EL (cell line): ENCODE data around the gene FRMD4B.

Source experiments
- DNase-seq: peaks from one replicate; pipeline ENCODE4 v3.0.0-alpha.2; 2016

The FRMD4B gene

DNA sequence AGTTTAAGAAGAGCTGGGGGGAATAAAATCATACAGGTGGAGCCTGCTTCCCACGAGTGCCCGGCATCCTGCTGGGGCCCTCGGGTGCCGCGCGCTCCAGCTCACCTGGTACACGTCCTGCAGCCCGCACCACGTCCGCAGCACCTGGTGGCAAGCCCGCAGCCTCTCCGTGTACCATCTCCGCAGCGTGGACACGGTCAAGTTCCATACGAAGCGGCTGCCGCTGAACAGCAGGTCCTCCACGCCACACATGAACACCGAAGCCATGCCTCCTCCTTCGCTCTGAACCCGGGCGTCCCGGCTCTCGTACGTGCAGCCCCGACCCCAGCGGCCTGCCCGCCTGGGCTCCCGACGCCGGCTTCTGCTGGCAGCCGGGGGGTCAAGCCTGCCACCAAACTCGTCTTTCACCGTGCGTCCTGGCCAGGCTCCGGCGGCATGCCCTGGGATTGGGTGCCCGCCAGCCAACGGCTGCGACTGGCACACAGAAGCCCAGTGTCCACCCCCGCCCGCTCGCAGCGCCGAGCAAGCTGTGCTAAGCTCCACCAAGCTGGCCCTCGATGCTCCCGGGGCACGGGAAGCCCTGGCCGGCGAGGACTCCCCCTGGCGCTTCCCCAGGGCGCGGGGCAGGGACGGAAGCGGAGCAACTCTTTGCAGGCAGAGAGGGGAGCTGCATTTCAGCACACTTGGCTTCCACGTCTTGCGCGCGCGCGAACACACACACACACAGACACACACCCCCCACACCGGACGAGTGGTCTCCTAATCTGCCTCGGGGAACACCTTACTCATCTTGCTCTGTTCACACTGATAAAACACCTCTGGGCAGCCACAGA is at the start of gene FRMD4B:
Gene FRMD4B, minus strand, starts transcription at position 366 of the 833 bp plus-strand sequence. Its CDS starts 99 bp downstream, at position 267.
- peak; percentile 65 for DNase-seq

DNA sequence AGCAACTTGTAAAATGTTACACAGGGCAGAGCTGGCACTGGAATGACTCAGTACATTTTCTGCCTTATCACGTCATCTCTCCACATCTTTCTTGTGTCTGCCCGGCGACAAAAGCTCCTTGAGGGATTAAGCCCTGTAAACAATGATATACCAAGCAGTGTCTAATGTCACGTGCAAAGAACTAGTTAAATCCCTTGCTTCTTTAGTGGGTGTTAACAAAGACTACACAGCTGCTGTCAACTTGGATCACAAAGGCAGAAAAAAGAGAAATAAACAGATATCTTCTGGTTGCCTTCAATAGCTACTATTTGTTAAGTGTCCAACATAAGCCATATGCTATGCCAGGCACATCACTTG is 48.1 kb upstream of the FRMD4B start:
- DNase-seq: peak; percentile 52

DNA sequence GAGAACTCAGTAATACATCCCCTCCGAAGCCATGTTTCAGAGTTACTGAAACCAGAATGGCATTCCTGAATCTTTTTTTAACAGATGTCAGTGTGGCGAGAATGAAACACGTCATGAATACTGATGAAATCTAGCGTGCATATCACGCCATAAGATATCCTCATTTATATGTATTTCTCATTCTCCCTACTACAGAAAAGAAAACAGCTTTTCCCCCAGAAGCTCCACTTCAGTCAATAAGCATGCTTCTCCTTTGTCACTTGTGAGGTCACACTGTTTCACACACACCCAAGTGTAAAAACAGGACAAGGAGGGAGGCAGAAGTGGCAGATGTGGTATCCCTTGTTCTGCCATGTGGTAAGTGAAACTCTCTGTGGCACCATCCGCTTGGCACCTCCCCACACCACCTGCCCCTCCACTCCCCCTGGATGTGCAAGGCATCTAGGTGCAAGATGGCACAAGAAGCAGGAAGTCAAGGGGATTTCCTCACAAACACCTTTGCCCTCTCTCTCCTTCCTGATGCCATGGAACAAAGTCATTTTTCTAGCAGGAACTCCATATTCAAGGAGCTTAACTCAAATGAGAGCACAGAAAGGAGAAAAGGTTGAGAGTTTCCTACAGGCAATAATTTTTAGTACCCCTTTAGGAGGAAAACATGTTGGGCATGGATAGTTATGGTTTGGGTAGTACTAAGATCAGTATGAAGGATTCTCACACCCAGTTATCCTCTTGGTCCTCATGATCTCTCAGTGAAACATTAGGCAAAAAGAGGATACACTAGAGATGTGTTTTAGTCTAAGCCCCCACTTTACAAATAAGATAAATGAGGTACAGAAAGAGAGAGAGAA is 47.5 kb upstream of the FRMD4B start:
- no peak for DNase-seq

DNA sequence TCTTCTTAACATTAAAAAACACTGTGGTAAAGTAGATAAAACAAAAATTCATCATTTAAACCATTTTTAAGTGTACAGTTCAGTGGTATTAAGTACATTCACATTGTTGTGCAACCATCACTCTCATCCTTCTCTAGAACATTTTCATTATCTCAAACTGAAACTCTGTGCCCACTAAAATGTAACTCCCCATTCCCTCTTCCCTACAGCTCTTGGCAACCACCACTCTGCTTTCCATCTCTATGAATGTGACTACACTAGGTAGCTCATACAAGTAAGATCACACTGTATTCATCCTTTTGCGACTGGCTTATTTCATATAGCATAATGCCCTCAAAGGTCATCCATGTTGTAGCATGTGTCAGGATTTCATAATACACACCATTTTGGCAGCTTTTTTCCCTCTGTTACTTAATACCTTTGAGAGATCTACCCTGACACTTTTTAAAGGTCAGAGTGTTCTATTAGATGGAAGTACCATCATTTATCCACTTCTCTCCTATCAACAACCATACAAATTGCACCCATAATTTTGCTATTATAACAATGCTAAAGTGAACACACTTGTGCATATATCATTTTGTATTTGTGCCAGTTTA is 42.9 kb upstream of the FRMD4B start:
- no peak for DNase-seq

DNA sequence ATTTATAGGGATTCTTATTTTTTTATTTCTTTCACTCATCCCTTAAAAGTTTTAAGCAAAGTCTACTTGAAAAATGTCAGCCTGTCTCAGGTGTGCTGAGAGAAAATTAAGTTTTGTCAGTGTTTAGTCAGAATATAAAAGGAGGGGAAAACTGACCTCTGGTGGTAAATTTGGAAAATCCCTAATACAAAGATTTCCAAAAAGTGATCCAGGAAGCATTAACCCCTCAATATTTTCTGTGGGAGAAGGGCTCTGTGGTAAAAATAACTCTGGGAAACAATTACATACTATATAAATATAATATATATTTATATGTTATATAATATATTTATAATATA is 41.0 kb upstream of the FRMD4B start:
- DNase-seq: no peak

DNA sequence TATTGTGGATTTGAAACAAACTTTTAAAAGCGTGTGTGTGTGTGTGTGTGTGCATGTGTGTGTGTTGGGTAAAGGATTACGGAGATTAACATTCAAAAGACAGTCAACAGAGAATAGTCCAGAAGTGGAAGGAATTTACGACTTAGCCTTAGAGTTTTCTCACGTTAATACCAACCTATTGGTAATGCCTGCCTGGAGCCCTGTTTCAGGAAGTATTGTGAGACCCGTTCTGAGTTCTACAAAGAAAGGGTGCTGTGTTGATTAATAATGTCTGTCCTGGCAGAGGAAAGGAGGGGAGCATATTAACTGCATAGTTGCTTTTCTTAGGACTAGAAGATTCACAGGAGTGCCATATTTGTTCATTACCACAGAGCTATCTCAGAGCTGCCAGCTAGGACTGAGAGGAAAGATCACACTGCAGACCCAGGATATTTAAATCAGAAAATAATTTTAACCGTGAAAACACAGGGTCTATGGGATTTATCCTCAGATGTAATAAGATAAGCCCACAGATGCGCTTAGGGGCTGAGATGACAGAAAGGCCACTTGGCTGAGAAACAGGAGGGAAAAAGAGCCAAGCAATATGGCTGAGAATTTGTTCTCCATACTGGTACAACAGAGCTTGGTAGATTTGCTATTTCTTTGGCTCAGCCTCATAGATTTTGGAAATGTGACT is 40.5 kb upstream of the FRMD4B start:
- DNase-seq: no peak

DNA sequence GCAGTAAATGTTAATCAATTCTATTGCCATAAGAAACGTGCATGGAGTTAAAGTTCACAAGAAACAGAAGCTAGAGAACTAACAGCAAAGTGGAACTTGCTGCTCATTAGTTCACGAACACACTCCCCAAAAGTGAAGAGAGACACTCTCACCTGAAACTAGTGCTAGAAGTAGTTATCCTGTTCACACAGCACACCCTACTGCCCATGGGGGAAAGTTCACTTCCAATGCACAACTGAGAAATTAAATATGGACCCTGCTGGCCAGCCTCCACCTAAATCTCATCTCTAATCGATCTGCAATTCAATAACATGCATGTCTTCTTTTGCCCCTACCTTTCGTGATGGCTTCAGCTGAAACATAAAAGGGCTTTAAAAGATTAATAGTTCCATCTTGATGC is 39.4 kb upstream of the FRMD4B start:
- DNase-seq: peak; percentile 32

DNA sequence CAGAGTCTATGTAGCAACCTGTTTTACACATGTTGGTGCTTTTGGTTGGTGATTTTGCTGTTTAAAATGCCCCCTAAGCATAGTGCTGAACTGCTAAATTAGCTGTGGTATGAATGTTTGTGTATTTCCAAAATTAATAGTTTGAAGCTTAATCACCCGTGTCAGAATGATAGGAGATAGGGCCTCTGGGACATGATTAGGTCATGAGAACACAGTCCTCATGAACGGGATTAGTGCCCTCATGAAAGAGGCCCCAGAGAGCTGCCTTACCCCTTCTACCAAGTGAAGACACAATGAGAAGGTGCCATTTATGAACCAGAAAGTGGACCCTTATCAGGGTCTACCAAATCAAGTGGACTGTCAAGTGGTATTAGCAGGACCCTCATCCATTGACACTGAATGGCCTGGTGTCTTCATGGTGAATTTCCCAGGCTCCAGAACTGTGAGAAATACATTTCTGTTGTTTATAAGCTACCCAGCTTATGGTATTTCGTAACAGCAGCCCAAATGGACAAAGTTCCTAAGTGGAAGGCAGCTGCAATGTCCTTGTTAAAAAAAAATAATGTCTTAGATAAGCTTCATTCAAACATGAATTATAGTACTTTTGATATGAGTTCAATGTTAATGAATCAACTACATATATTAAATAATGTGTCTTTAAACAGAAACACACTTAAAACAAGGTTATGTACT is 37.7 kb upstream of the FRMD4B start:
- no peak for DNase-seq

DNA sequence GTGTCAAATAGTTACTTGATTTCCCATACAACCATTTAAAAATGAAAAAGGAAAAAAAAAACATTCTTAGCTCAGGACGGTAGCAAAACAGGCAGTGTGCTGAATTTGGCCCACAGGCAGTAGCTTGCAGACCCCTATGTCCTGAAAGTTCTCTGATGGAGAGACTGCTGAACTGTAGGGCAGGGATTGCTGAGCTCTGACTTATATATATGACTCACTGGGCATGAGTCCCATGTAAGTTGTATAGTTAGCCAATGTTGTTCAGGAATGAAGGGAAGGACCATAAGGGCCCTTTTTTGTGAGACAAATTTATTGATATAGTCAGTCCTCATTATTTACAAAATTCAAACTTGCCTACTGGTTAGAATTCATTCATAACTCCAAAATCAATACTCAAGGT is 36.9 kb upstream of the FRMD4B start:
- DNase-seq: peak; percentile 60

DNA sequence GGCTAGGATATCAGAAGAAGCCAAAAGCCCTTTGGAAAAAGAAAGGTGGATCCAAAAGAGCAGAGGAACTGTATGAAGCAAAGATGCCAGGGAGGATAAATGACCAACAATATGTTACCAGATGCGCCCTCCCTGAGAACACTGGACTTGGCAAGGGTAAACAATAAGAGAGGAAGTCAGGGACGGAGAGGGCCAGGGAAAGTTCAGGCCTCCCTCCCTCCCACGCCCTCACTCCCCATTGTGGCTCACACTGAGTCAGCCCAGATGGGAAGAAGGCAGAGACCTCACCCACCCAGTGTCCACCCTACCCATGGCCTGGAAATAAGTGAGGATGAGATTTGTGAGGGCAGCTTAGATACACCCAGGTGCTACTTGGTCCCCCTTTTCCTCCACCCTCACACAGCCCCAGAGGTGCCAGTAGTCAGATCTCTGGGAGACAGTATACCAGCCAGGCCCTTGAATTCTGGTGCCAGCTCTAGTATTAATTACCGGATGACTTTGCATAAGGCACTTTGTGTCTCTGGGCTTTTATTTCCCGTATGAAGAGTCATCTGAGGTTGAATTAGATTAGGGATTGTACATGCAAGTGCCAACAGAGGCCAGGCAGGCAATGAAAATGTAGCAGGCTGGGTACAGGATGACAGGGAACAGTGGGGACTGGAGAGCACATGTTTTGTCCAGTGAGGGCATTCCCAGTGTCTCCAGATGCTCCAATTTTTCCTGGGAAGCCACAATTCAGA is 35.1 kb upstream of the FRMD4B start:
- DNase-seq: peak; percentile 22

DNA sequence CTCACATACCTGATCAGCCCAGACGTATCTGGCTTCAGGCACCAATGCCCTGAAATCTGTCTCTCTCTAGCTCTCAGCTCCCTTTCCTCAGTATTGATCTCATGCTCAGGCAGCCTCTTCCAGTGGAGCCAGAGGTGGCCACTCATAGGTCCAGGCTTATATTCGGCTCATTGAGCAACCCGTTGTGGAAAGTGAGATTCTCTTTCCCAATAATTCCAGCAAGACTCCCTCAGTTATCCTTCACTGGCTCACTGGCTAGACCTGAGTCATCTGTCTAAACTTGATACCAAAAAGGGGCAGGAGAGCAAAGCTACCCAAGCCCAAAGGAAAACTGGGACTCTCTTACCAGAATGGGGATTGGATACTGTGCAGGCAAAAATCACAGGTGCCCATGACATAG is 33.4 kb upstream of the FRMD4B start:
- DNase-seq: no peak

DNA sequence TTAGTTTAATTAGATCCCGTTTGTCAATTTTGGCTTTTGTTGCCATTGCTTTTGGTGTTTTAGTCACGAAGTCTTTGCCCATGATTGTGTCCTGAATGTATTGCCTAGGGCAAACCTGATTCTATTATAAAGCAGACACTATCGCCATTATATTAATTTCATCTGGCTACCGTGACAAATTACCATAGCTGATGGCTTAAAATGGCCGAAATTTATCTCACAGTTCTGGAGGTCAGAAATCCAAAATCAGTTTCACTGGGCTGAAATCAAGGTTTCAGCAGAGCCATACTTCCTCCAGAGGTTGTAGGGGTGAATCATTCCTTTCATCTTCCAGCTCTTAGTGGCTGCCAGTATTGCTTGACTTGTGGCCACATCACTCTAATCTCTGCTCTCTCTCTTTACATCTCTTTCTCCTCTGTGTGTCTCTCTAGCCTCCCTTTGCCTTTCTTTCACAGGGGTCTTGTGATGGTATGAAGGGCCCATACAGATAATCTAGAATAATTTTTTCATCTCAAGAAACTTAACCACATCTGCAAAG is 31.7 kb upstream of the FRMD4B start:
- DNase-seq: no peak

DNA sequence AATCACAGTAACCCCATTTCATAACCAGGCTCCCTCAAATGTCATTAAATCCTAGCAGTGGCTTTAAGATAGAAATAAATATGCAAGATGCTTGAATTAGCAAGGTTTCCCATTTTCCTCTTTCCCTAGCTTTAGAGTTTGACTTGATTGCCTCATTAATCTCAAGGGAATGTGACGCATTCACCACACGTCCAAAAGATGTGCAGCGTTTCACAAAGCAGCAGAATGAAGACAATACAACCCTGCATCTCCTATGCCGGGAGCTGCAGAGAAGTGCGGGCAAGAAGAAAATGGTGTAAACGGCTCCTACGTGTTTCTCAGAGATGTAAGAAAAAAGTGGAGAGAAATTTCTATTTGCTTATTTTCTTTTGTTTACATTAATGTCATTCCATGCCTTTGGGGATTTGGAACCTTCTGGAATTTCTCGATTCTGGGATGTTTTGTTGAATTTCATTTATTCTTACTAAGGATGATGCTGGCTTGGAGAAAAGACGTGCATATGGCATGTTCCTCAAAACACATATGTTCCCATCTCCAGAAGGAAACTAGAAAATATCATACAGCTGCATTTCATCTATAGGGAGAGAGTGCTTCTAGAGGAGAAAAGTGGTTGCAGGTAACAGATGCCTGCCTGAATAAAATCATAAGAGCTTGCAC is 27.8 kb upstream of the FRMD4B start:
- DNase-seq: no peak

DNA sequence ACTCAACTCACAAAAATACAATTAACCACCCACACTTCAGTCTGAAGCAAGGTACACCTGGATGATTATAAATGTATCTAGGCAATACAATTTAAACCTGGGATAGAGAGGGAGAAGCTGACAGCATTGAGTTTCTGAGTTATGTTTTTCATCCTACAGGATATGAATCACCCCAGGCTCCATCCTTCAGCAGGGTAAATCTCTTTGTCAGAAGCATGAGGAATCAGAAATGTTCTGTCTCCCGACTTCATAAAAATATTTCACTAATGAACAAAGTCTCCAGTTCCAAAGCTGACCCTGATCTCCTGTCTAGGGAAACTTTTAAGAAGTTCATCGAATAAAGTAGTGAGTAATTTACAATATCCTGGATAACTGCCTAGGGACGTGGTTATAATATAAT is 25.5 kb upstream of the FRMD4B start:
- peak; percentile 78 for DNase-seq

DNA sequence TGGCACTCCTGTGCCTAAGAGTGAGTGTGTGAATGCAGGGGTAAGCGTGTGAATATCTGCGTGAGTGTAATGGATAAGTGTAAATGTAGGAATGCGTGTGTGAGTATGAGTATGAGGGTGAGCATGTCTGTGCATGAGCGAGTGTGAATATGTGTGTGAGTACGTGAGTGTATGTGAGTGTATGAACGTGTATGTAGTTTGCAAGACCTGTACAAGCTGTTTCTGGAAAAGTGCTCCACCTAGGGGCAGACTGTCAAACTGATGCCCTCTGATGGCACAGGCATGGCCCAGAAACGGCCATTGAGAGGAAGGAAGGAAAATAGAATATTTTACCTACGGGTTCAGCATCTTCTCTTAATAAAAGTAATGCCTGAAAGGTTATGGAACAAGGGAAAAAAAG is 24.4 kb upstream of the FRMD4B start:
- DNase-seq: peak; percentile 70

DNA sequence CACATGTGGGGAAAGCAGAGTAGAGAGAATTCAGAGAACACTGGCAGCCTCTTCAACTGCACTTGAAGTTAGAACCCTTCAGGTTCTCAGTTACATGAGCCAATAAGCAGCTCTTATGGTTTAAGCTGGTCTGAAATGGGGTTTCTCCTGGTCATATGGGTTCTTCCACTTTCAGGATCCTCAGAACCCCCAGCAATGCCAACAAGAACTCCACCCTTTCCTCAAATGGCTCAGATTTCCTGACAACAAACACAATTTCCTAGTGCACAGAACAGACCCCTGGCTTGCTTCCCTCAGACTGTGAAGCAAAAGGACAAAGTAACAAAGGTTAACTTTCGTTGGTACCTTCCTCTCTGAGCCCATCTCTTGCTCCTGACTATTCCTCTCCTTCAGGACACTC is 23.9 kb upstream of the FRMD4B start:
- no peak for DNase-seq

DNA sequence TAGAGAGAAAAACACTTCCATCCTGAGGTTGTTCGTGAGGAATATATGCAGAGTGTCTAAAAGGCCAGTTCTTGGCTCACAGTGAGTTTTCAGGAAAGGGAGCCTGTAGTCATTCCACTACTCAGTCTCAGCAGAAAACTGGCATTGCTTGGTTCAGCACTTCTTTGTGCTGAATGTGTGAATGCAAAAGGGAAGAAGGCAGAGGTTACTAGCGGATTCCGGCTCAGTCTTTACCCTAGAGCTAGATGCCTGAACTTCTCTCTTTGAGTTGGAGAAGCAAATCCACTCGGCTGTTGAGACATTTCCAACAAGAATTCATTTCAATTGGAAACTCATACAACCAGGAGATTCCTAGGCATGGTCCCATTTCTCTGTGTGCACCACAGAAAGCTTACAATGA is 23.1 kb upstream of the FRMD4B start:
- no peak for DNase-seq

DNA sequence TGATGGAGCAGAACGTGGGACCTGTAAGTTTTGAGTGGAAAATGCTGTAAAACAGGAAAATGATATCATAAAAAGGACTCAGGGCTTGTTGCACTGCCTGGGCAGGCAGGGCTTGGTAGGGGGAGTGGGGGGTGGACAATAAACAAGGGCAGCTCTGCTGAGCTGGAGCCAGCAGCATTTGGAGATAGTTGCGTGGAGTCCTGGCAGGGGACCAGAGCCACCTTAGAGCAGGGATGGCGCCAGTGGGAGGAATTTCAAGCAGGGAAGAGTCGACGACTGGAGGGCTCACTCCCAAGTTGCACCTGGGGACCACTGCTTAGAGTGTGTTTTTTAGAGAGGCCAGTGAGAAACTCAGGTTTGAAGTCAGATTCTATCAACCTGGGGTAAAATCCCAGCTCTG is 22.7 kb upstream of the FRMD4B start:
- DNase-seq: no peak

DNA sequence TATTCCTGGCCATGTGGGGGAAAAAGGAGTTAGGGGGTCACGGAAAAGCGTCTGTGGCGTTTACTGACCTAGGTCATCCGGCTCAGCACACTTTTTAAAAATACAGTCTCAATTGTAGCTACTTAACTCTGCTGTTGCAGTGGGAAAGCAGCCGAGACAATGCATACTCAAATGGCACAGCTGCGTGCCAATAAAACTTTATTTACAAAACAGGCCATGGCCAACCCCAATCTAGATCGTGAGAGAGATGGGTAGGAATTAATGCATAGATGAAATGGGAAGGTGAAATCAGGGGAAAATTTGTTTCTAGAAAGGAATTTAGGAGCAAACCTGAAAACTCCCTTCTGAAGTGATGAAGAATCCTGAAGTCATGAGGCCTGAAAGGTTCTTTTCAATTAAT is 22.0 kb upstream of the FRMD4B start:
- no peak for DNase-seq

DNA sequence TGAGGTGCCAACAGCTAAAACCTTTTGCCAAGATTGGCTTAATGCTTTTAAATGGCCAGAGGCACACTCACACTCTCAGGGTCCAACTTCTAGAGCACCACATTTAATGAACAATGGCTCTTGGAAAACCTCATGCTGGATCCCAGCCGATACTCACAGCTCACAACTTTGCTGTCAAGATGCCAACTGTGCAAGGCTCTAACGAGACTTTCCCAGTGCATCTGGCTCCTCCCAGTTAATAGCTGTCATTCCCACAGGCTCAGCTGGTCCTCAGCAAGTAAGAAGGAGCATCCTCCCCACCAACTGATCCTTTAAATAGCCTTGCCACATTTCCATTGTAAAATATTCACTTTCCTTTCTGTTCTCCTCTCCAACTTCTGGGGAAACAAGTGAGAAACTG is 20.3 kb upstream of the FRMD4B start:
- peak; percentile 41 for DNase-seq

DNA sequence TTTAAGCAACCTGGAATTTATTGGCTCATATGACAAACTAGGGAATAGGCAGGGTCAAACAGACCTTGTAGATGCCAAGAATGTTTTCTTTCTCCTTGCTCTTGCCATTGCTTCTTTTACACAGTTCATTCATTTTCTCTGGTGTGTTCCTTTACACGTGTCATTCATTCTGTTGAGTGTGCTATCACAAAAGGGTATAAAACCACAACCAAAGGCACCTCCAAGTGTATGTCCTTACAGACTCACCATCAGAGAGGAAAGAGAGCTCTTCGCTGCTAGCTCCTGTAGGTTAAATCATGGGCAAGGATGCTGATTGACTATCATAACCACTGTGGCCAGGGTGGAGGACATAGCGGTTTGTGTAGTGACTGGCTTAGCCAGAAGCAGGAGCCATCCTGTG is 19.2 kb upstream of the FRMD4B start:
- no peak for DNase-seq
